ENCODE results near the gene PRKAB2. TPM values are rescaled to one million over a fixed set of nuclear protein-coding genes. Genes with fewer than 3 reads are reported as not detected.

PRKAB2 gene
- polyA plus RNA-seq, 1 experiment = 18.3 TPM

GRCh38 chr1:147214842-147215539 lies 42.7 kb upstream of the PRKAB2 start:
- Histone ChIP-seq H3K4me3 (ENCODE audit: low read depth, low read length) (no peak overlapping the region), H3K27me3 (ENCODE audit: control insufficient read depth, insufficient read depth, low read length) (no peaks in the 10 kb centered on the region), H3K36me3 (ENCODE audit: control insufficient read depth, insufficient read depth, low read length) (no peaks in the 10 kb centered on the region)
- ChIA-PET CTCF (no interaction called here), POLR2A (no interaction called here)
- DNase-seq (ENCODE audit: low read depth) = no peak
- no peak for TF ChIP-seq CTCF (IDR thresholded peaks at IDR 0.05; ENCODE audit: insufficient read depth, low read depth, low read length)

- CTCF ChIA-PET = no interaction called here
- H3K27me3 ChIP-seq (ENCODE audit: control insufficient read depth, insufficient read depth, low read length) = no peaks in the 10 kb centered on the region
- no peak overlapping the region for H3K4me3 ChIP-seq (ENCODE audit: low read depth, low read length)
- no peaks in the 10 kb centered on the region for H3K36me3 ChIP-seq (ENCODE audit: control insufficient read depth, insufficient read depth, low read length)
- no peak for TF ChIP-seq CTCF (IDR thresholded peaks at IDR 0.05; ENCODE audit: insufficient read depth, low read depth, low read length)
- POLR2A ChIA-PET = no interaction called here
- no peak for DNase-seq (ENCODE audit: low read depth)
Observed at GRCh38 chr1:147214325-147214724, 42.1 kb upstream of the PRKAB2 start.

- POLR2A ChIA-PET = no interaction called here
- no peaks in the 10 kb centered on the region for H3K36me3 ChIP-seq (ENCODE audit: control insufficient read depth, insufficient read depth, low read length)
- H3K27me3 ChIP-seq (ENCODE audit: control insufficient read depth, insufficient read depth, low read length) = no peaks in the 10 kb centered on the region
- no peak overlapping the region for H3K4me3 ChIP-seq (ENCODE audit: low read depth, low read length)
- CTCF ChIA-PET = interaction anchor here (1.0 kb wide), 1 partner anchor 12 kb away, joined by 3 read pairs; the partner anchor contains the start of gene FMO5
- TF ChIP-seq CTCF (IDR thresholded peaks at IDR 0.05; ENCODE audit: insufficient read depth, low read depth, low read length) = no peak
- DNase-seq (ENCODE audit: low read depth) = no peak
Observed at GRCh38 chr1:147213271-147213670, 41.0 kb upstream of the PRKAB2 start.

GRCh38 chr1:147211577-147211976 lies 39.3 kb upstream of the PRKAB2 start:
- no peaks in the 10 kb centered on the region for H3K36me3 ChIP-seq (ENCODE audit: control insufficient read depth, insufficient read depth, low read length)
- no peak for DNase-seq (ENCODE audit: low read depth)
- ChIA-PET CTCF (no interaction called here), POLR2A (no interaction called here)
- no peaks in the 10 kb centered on the region for H3K27me3 ChIP-seq (ENCODE audit: control insufficient read depth, insufficient read depth, low read length)
- no peak for TF ChIP-seq CTCF (IDR thresholded peaks at IDR 0.05; ENCODE audit: insufficient read depth, low read depth, low read length)
- no peak overlapping the region for H3K4me3 ChIP-seq (ENCODE audit: low read depth, low read length)

GRCh38 chr1:147210987-147211386 lies 38.7 kb upstream of the PRKAB2 start:
- Histone ChIP-seq H3K36me3 (ENCODE audit: control insufficient read depth, insufficient read depth, low read length) (no peaks in the 10 kb centered on the region), H3K27me3 (ENCODE audit: control insufficient read depth, insufficient read depth, low read length) (no peaks in the 10 kb centered on the region), H3K4me3 (ENCODE audit: low read depth, low read length) (no peak overlapping the region)
- no peak for TF ChIP-seq CTCF (IDR thresholded peaks at IDR 0.05; ENCODE audit: insufficient read depth, low read depth, low read length)
- DNase-seq (ENCODE audit: low read depth) = no peak
- ChIA-PET POLR2A (no interaction called here), CTCF (no interaction called here)

Measured in BJ (cell line).